HFFc6 (cell line): ENCODE measurements around the gene VWA1. TPM values are rescaled to one million over a fixed set of nuclear protein-coding genes. Genes with fewer than 3 reads are reported as not detected.
"Not testable (repeated sequence)": the region's sequence is repeated elsewhere in the genome, so short reads cannot be mapped to it uniquely, and the experiment has no call there.

Experiments used
- DNase-seq: peaks from one replicate; pipeline ENCODE4 v3.0.0-alpha.2; 2018
- H3K27ac Mint-ChIP-seq: 2 replicates; pipeline ENCODE4 v1.8.0; 2020; ENCODE audit warnings: mild to moderate bottlenecking, mixed read lengths
- H3K27me3 Mint-ChIP-seq: 2 replicates; pipeline ENCODE4 v1.8.0; 2021; ENCODE audit warnings: mild to moderate bottlenecking, moderate library complexity, mixed read lengths; ENCODE audit not compliant: insufficient read depth
- H3K36me3 Mint-ChIP-seq: 2 replicates; pipeline ENCODE4 v1.8.0; 2021; ENCODE audit warnings: low read depth, mixed read lengths
- H3K4me1 Mint-ChIP-seq: 2 replicates; pipeline ENCODE4 v1.8.0; 2020; ENCODE audit warnings: low read depth, mixed read lengths
- H3K4me3 Mint-ChIP-seq: 2 replicates; pipeline ENCODE4 v1.8.0; 2020; ENCODE audit warnings: mild to moderate bottlenecking, moderate library complexity, mixed read lengths
- H3K9me3 Mint-ChIP-seq: 2 replicates; pipeline ENCODE4 v1.8.0; 2020; ENCODE audit warnings: mild to moderate bottlenecking, mixed read lengths
- total RNA-seq, 6 experiments: library from RNA; stranded (reverse); fragmentation: NEBNext Ultra II Directional; extraction: Animal tissue kit (Norgen Biotek cat#: 25700); gene quantifications; 2 replicates in 1 of 6; 3 replicates in 5 of 6; pipeline ENCODE4 v1.2.3, GENCODE V29; 2021
- TF ChIP-seq, protein P1 (sequence below): fragments of 200-600 bp; sonication (generic); IDR thresholded peaks from 2 replicates; pipeline ENCODE4 v1.5.0; 2021; ENCODE audit warnings: antibody characterized with exemption, mild to moderate bottlenecking

The VWA1 gene
- total RNA-seq, 6 experiments from 2014 or later = 0.12 to 0.33 (median 0.24) TPM; not detected in 1

GRCh38 chr1:1442069-1442770 lies 6.7 kb downstream of the VWA1 start:
- Mint-ChIP-seq H3K36me3 (no peaks in the 10 kb centered on the region), H3K9me3 (no peaks in the 10 kb centered on the region), H3K4me3 (no peak overlapping the region), H3K27me3 (peaks cover 6% of the 10 kb centered on the region), H3K27ac (no peak overlapping the region), H3K4me1 (no peaks in the 10 kb centered on the region)
- no peak for DNase-seq
- TF ChIP-seq, protein P1, sequence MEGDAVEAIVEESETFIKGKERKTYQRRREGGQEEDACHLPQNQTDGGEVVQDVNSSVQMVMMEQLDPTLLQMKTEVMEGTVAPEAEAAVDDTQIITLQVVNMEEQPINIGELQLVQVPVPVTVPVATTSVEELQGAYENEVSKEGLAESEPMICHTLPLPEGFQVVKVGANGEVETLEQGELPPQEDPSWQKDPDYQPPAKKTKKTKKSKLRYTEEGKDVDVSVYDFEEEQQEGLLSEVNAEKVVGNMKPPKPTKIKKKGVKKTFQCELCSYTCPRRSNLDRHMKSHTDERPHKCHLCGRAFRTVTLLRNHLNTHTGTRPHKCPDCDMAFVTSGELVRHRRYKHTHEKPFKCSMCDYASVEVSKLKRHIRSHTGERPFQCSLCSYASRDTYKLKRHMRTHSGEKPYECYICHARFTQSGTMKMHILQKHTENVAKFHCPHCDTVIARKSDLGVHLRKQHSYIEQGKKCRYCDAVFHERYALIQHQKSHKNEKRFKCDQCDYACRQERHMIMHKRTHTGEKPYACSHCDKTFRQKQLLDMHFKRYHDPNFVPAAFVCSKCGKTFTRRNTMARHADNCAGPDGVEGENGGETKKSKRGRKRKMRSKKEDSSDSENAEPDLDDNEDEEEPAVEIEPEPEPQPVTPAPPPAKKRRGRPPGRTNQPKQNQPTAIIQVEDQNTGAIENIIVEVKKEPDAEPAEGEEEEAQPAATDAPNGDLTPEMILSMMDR = no peak

DNA sequence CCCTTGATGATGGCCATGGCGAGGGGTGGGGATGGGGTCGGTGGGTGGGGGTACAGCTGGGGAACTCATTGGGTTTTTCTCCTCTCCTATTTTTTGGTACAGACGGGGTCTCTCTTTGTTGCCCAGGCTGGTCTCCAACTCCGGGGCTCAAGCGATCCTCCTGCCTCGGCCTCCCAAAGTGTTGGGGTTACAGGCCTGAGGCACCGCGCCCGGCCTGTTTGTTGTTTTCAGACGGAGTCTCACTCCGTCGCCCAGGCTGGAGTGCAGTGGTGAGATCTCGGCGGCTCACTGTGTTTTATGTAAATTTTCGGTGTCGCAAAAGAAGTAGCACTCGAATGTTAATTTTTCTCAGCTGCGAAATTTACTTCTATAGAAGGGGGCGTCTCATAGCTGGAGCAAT lies 11.1 kb downstream of the VWA1 start:
- not testable (repeated sequence) for H3K9me3 Mint-ChIP-seq, H3K27ac Mint-ChIP-seq, DNase-seq, H3K4me3 Mint-ChIP-seq, H3K36me3 Mint-ChIP-seq, H3K4me1 Mint-ChIP-seq
- peaks cover 12% of the 10 kb centered on the region for H3K27me3 Mint-ChIP-seq

GRCh38 chr1:1449099-1449739 lies 13.7 kb downstream of the VWA1 start, which contains the start of gene ATAD3C:
ATAD3C (plus strand) TSS chr1:1449689; CDS start chr1:1450684, 995 bp downstream.
- DNase-seq = no peak
- no peaks in the 10 kb centered on the region for H3K36me3 Mint-ChIP-seq
- H3K9me3 Mint-ChIP-seq = no peaks in the 10 kb centered on the region
- no peaks in the 10 kb centered on the region for H3K4me1 Mint-ChIP-seq
- no peak within 1 kb of the TSS for H3K27ac Mint-ChIP-seq
- TF ChIP-seq, protein P1 = no peak
- peaks cover 12% of the 10 kb centered on the region for H3K27me3 Mint-ChIP-seq
- H3K4me3 Mint-ChIP-seq = no peak within 1 kb of the TSS

GRCh38 chr1:1450616-1451015 lies 15.1 kb downstream of the VWA1 start:
- not testable (repeated sequence) for H3K4me3 Mint-ChIP-seq, H3K4me1 Mint-ChIP-seq, H3K9me3 Mint-ChIP-seq, H3K36me3 Mint-ChIP-seq, DNase-seq, H3K27ac Mint-ChIP-seq
- H3K27me3 Mint-ChIP-seq = peaks cover 12% of the 10 kb centered on the region

GRCh38 chr1:1451696-1452364 lies 16.3 kb downstream of the VWA1 start:
- H3K27ac Mint-ChIP-seq = no peak overlapping the region
- DNase-seq = no peak
- H3K4me1 Mint-ChIP-seq = no peaks in the 10 kb centered on the region
- peaks cover 12% of the 10 kb centered on the region for H3K27me3 Mint-ChIP-seq
- no peaks in the 10 kb centered on the region for H3K36me3 Mint-ChIP-seq
- H3K4me3 Mint-ChIP-seq = no peak overlapping the region
- no peaks in the 10 kb centered on the region for H3K9me3 Mint-ChIP-seq
- TF ChIP-seq, protein P1 = no peak

- H3K36me3 Mint-ChIP-seq, H3K4me3 Mint-ChIP-seq, DNase-seq, H3K27ac Mint-ChIP-seq, H3K4me1 Mint-ChIP-seq, H3K9me3 Mint-ChIP-seq: not testable (repeated sequence)
- H3K27me3 Mint-ChIP-seq = peaks cover 12% of the 10 kb centered on the region
Observed at GRCh38 chr1:1452365-1452739, 16.9 kb downstream of the VWA1 start.

- no peaks in the 10 kb centered on the region for H3K9me3 Mint-ChIP-seq
- no peak for DNase-seq
- H3K27me3 Mint-ChIP-seq = peaks cover 12% of the 10 kb centered on the region
- no peaks in the 10 kb centered on the region for H3K4me1 Mint-ChIP-seq
- no peak overlapping the region for H3K27ac Mint-ChIP-seq
- TF ChIP-seq, protein P1 = no peak
- no peak overlapping the region for H3K4me3 Mint-ChIP-seq
- no peaks in the 10 kb centered on the region for H3K36me3 Mint-ChIP-seq
Observed at GRCh38 chr1:1452882-1453281, 17.4 kb downstream of the VWA1 start.

- H3K27me3 Mint-ChIP-seq, H3K4me3 Mint-ChIP-seq, H3K36me3 Mint-ChIP-seq, H3K9me3 Mint-ChIP-seq, DNase-seq, H3K4me1 Mint-ChIP-seq, H3K27ac Mint-ChIP-seq: not testable (repeated sequence)
Observed at GRCh38 chr1:1454286-1455056, 19.0 kb downstream of the VWA1 start.
